Measurements from ENCODE around the gene IRF1. TPM values are rescaled to one million over a fixed set of nuclear protein-coding genes. Genes with fewer than 3 reads are reported as not detected.

The IRF1 gene
- total RNA-seq, 1 donor from 2014 or later, result 38.3 TPM

GRCh38 chr5:132461569-132462070, 29.0 kb downstream of the IRF1 start:
- DNase-seq (ENCODE audit: low spot score), result no peak

GRCh38 chr5:132460846-132461568, 29.6 kb downstream of the IRF1 start:
- DNase-seq (ENCODE audit: low spot score), result no peak

- no peak for DNase-seq (ENCODE audit: low spot score)
Measured at GRCh38 chr5:132459983-132460838, 30.4 kb downstream of the IRF1 start.

- no peak for DNase-seq (ENCODE audit: low spot score)
Measured at GRCh38 chr5:132459031-132459982, 31.3 kb downstream of the IRF1 start.

GRCh38 chr5:132458651-132459030, 31.9 kb downstream of the IRF1 start:
- no peak for DNase-seq (ENCODE audit: low spot score)

- DNase-seq (ENCODE audit: low spot score), result no peak
Measured at GRCh38 chr5:132458226-132458560, 32.4 kb downstream of the IRF1 start.

- no peak for DNase-seq (ENCODE audit: low spot score)
Measured at GRCh38 chr5:132457371-132458225, 33.0 kb downstream of the IRF1 start.

- no peak for DNase-seq (ENCODE audit: low spot score)
Measured at GRCh38 chr5:132456987-132457361, 33.6 kb downstream of the IRF1 start.

- peak; percentile 70 for DNase-seq (ENCODE audit: low spot score)
Measured at GRCh38 chr5:132456296-132456986, 34.1 kb downstream of the IRF1 start.

- no peak for DNase-seq (ENCODE audit: low spot score)
Measured at GRCh38 chr5:132455614-132456115, 34.9 kb downstream of the IRF1 start.

- DNase-seq (ENCODE audit: low spot score), result no peak
Measured at GRCh38 chr5:132454361-132454760, 36.2 kb downstream of the IRF1 start.

- no peak for DNase-seq (ENCODE audit: low spot score)
Measured at GRCh38 chr5:132451387-132451786, 39.2 kb downstream of the IRF1 start.

GRCh38 chr5:132449060-132449459, 41.5 kb downstream of the IRF1 start:
- DNase-seq (ENCODE audit: low spot score), result no peak

GRCh38 chr5:132447196-132447595, 43.4 kb downstream of the IRF1 start:
- no peak for DNase-seq (ENCODE audit: low spot score)

GRCh38 chr5:132446621-132447020, 44.0 kb downstream of the IRF1 start:
- peak; percentile 68 for DNase-seq (ENCODE audit: low spot score)

GRCh38 chr5:132445930-132446329, 44.6 kb downstream of the IRF1 start:
- DNase-seq (ENCODE audit: low spot score), result no peak

- no peak for DNase-seq (ENCODE audit: low spot score)
Measured at GRCh38 chr5:132445640-132445923, 45.0 kb downstream of the IRF1 start.

- DNase-seq (ENCODE audit: low spot score), result no peak
Measured at GRCh38 chr5:132444841-132445639, 45.5 kb downstream of the IRF1 start.

- DNase-seq (ENCODE audit: low spot score), result no peak
Measured at GRCh38 chr5:132444061-132444460, 46.5 kb downstream of the IRF1 start.

All from mucosa of gallbladder (tissue), 1 donor.